ENCODE results near the gene GFY. TPM values are rescaled to one million over a fixed set of nuclear protein-coding genes. Genes with fewer than 3 reads are reported as not detected.

GFY gene
- total RNA-seq, 1 donor: not detected

DNA sequence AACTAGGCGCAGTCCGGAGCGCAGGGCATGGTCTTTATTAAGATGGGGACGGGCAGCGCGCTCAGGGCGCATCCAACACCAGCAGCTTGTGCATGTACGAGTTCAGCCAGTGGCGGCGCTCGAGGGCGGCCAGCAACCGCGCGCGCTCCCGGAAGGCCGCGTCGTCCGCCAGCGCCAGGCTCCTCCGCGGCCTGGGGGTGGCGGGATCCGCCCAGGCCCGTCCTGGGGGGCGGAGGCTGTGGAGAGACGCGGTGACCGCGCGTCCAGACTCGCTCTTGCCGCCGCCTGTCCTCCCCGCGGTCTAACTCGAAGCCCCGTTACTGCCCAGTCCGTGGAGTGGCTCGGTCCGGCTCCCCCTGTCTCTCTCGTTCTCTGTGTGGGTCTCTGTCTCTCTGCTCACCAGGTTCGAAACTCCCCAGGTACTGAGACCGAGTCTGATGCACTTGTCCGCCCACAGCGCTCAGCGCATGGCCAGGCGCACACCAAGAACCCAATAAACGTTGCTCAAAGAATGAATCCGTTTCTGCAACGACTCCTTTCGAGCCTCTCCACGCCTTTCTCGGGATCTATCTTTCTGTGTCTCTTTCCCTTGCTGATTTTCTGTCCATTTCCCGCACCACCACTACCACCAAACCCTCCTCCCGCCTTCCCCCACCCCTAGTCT is 2.6 kb upstream of the GFY start:
- TF ChIP-seq, protein P1, sequence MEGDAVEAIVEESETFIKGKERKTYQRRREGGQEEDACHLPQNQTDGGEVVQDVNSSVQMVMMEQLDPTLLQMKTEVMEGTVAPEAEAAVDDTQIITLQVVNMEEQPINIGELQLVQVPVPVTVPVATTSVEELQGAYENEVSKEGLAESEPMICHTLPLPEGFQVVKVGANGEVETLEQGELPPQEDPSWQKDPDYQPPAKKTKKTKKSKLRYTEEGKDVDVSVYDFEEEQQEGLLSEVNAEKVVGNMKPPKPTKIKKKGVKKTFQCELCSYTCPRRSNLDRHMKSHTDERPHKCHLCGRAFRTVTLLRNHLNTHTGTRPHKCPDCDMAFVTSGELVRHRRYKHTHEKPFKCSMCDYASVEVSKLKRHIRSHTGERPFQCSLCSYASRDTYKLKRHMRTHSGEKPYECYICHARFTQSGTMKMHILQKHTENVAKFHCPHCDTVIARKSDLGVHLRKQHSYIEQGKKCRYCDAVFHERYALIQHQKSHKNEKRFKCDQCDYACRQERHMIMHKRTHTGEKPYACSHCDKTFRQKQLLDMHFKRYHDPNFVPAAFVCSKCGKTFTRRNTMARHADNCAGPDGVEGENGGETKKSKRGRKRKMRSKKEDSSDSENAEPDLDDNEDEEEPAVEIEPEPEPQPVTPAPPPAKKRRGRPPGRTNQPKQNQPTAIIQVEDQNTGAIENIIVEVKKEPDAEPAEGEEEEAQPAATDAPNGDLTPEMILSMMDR (IDR thresholded peaks at IDR 0.05; ENCODE audit: insufficient read depth, low read length): peak; percentile 33
- peak; percentile 16 for DNase-seq (ENCODE audit: low read depth)
- peak overlapping the region; percentile 6 for H3K4me3 ChIP-seq (ENCODE audit: low read depth, low read length)

DNA sequence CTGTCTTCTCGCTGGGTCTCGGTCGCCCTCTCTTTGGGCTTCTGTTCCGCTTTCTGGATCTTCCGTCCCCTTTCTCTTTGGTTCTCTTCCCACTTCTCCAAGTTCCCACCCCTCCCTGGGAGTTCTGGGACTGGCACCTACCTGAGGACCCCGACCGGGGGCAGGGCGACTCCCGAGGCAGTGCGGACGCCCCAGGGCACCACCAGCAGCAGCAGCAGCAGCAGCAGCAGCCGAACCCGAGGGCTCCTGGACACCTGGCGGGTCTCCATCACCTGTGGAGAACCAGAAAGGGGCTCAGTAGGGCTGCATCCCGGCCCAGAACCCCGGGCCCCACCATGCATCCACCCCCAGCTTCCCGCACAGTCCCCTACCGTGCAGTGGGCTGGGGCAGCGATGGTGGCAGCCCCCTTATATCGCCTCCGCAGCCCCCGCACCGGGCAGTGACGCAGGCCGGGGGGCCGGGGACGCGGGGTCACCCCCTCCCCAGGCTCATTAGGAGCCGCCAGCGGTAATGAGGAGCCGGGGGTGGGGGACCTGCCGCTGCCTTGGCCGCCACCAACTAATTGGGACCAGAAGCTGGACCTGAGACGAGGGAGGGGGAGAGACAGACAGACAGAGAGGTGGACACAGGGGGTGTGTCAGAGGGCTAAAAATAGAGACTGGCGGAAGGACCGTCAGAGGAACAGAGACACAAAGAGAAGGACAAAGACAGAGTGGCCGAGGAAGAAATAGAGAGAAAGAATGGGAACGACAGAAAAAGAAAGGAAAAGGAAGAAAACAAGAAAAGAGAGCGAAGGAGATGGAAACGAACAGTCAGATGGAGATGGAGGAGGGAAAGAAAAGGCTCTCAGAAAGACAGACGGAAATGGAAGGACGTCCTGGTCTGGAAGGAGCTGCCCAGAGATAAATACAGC is 1.9 kb upstream of the GFY start, which contains the start of gene PTH2:
TSS of gene PTH2 (minus strand) at position 371 of the 914 bp plus-strand sequence. CDS start at position 269, 102 bp downstream.
- no peak for DNase-seq (ENCODE audit: low read depth)
- TF ChIP-seq, protein P1 (IDR thresholded peaks at IDR 0.05; ENCODE audit: insufficient read depth, low read length): no peak
- peak within 1 kb of the TSS; percentile 6 for H3K4me3 ChIP-seq (ENCODE audit: low read depth, low read length)

DNA sequence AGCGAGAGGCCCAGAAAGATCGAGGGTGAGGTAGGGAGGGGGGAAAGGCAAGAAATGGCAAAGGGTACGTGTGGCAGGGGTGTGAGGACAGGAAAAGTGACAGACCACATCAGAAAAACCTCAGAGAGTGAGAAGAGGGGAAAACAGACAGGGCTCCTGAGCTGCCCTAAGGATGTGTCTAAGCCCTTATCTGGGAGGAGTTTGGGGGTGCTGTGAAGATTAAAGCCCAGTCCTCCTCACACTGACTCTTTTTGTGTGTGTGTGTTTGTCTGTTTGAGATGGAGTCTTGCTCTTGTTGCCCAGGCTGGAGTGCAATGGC is 1.2 kb upstream of the GFY start:
- no peak overlapping the region for H3K4me3 ChIP-seq (ENCODE audit: low read depth, low read length)
- TF ChIP-seq, protein P1 (IDR thresholded peaks at IDR 0.05; ENCODE audit: insufficient read depth, low read length): no peak
- no peak for DNase-seq (ENCODE audit: low read depth)

DNA sequence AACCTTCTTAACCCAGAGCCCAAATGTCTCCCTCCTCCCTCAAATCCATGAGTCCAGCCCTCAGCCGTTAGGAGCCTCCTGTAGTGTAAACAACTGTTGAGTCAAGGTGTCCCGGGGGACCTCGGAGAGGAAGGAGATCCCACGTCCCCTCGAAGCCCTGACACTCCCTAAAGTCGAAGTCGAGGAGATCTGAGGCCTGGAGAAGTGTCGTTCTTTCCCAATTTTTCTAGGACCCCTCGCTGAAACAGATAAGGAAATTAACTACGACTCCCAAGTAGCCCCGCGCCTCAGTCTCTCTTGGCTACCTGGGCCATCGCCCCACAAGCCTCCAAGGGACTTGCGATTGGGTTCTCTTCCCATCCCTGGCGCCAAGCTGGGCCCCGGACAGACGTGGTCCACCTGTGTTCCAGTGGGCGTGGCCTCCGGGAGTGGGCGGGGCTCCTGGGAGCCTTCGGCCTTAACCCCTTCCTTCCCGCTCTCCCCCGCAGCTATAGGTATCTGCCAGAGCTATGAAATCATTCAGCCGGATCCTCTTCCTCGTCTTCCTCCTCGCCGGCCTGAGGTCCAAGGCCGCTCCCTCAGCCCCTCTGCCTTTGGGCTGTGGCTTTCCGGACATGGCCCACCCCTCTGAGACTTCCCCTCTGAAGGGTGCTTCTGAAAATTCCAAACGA is 869 bp downstream of the GFY start:
- DNase-seq (ENCODE audit: low read depth): no peak
- TF ChIP-seq, protein P1 (IDR thresholded peaks at IDR 0.05; ENCODE audit: insufficient read depth, low read length): no peak

DNA sequence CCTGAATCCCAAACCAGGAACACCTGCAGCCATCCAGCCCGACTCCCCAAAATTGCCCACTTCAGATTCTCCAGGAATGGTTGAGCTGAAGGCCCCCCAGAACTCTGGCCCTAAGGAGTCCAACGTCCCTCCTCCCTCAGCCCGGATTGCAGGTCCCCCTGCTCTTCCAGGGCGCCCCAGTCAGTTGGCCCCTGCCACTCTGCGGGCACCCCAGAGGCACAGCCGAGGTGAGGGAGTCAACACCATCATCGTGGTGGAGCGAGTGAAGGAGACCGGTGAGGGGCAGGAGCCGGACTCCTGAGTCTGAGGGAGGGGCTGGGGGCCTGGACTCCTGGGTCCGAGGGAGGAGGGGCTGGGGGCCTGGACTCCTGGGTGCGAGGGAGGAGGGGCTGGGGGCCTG is 2.2 kb downstream of the GFY start:
- no peak overlapping the region for H3K4me3 ChIP-seq (ENCODE audit: low read depth, low read length)
- TF ChIP-seq, protein P1 (IDR thresholded peaks at IDR 0.05; ENCODE audit: insufficient read depth, low read length): no peak
- DNase-seq (ENCODE audit: low read depth): no peak

More for the DNA sequence above, 869 bp downstream of the GFY start:
- H3K4me3 ChIP-seq (ENCODE audit: low read depth, low read length): no peak overlapping the region

DNA sequence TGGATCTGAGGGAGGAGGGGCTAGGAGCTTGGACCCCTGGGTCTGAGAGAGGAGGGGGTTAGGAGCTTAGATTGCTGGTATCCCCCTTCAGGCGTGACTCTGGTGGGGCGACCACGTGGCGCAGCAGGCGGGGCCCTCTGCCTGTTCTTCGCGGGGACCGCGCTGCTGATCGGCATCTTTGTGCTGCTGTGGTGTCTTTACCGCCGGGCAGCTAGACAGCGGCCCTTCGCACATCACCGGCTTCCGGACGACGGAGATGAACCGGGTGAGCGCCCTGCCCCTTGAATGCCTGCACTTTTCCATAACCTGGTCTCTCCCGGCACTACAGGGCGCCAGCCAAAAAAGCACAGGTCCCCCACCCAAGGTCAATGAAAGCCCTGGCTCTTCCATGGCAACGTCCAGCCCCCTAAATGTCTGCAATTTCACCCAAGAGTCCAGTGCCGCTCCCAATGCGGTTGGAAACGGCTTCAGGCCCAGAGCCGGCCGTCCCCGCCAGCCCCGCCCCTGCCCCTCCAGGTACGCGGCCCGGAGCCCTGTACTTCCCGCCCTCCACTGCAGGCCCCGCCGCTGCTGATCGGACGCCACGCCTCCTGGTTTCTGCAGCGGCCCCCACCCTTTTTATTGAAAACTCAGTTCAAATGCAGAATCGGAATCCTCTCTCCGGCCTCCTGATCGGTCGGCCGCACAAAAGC is 2.8 kb downstream of the GFY start:
- TF ChIP-seq, protein P1 (IDR thresholded peaks at IDR 0.05; ENCODE audit: insufficient read depth, low read length): no peak
- no peak overlapping the region for H3K4me3 ChIP-seq (ENCODE audit: low read depth, low read length)
- no peak for DNase-seq (ENCODE audit: low read depth)
